GM23248 (cell line): ENCODE measurements around the gene HOXA1. TPM values are rescaled to one million over a fixed set of nuclear protein-coding genes. Genes with fewer than 3 reads are reported as not detected.

Experiments used
- DNase-seq: peaks from one replicate; pipeline ENCODE4 v3.0.0-alpha.2; 2015
- H2AFZ ChIP-seq: fragments of 200-600 bp; sonication (generic); 2 replicates; pipeline ENCODE4 v1.6.1; 2016; ENCODE audit warnings: antibody characterized with exemption
- H3F3A ChIP-seq: fragments of 200-600 bp; sonication (generic); 2 replicates; pipeline ENCODE4 v1.6.1; 2016; ENCODE audit warnings: mild to moderate bottlenecking, antibody characterized with exemption, mixed run types; ENCODE audit not compliant: insufficient read depth
- H3K27ac ChIP-seq: fragments of 200-600 bp; sonication (generic); 2 replicates; pipeline ENCODE4 v1.5.1; 2016; ENCODE audit warnings: mild to moderate bottlenecking
- H3K27me3 ChIP-seq: fragments of 200-600 bp; sonication (generic); replicated peaks from 2 replicates; pipeline ENCODE4 v1.6.1; 2016; ENCODE audit warnings: mild to moderate bottlenecking; ENCODE audit not compliant: insufficient read depth
- H3K36me3 ChIP-seq: fragments of 200-600 bp; sonication (generic); 2 replicates; pipeline ENCODE4 v1.6.1; 2016; ENCODE audit warnings: low read depth, mild to moderate bottlenecking
- H3K4me1 ChIP-seq: fragments of 200-600 bp; sonication (generic); 2 replicates; pipeline ENCODE4 v1.6.1; 2016; ENCODE audit warnings: mild to moderate bottlenecking; ENCODE audit not compliant: insufficient read depth
- H3K4me2 ChIP-seq: fragments of 200-600 bp; sonication (generic); one replicate; pipeline ENCODE4 v1.6.1; 2016; ENCODE audit warnings: mild to moderate bottlenecking; ENCODE audit not compliant: unreplicated experiment
- H3K4me3 ChIP-seq: fragments of 200-600 bp; sonication (generic); 2 replicates; pipeline ENCODE4 v1.5.1; 2016; ENCODE audit warnings: mild to moderate bottlenecking
- H3K79me2 ChIP-seq: fragments of 200-600 bp; sonication (generic); 2 replicates; pipeline ENCODE4 v1.6.1; 2016; ENCODE audit warnings: mild to moderate bottlenecking; ENCODE audit not compliant: insufficient read depth
- H3K9ac ChIP-seq: fragments of 200-600 bp; sonication (generic); 2 replicates; pipeline ENCODE4 v1.6.1; 2016; ENCODE audit warnings: mild to moderate bottlenecking
- H3K9me2 ChIP-seq: fragments of 200-600 bp; sonication (generic); 2 replicates; pipeline ENCODE4 v1.6.1; 2016; ENCODE audit warnings: mixed run types, mild to moderate bottlenecking, moderate library complexity; ENCODE audit not compliant: insufficient read depth
- H3K9me3 ChIP-seq: fragments of 200-600 bp; sonication (generic); one replicate; pipeline ENCODE4 v1.6.1; 2017; ENCODE audit warnings: low read depth
- H4K20me1 ChIP-seq: fragments of 200-600 bp; sonication (generic); 2 replicates; pipeline ENCODE4 v1.6.0; 2016; ENCODE audit not compliant: insufficient read depth
- EZH2 ChIP-seq: fragments of 200-600 bp; sonication (generic); IDR thresholded peaks from 2 replicates; pipeline ENCODE4 v1.6.1; 2018; ENCODE audit warnings: antibody characterized with exemption, mild to moderate bottlenecking; ENCODE audit not compliant: insufficient read depth, poor library complexity, severe bottlenecking
- EZH2phosphoT487 ChIP-seq: fragments of 200-600 bp; sonication (generic); IDR thresholded peaks from 2 replicates; pipeline ENCODE4 v1.6.1; 2018; ENCODE audit warnings: antibody characterized with exemption, moderate library complexity, mild to moderate bottlenecking, low read depth; ENCODE audit not compliant: insufficient read depth
- WGBS, 2 experiments: methylation state at CpG; one replicate each; pipeline ENCODE4 v1.1.6; 2015 to 2017; ENCODE audit warnings: low lambda C conversion rate in 2 of 2, low coverage in 1 of 2; ENCODE audit errors: missing lambda C conversion rate in 2 of 2; 5-methylcytosine and 5-hydroxymethylcytosine counted together
- in situ Hi-C: fragments of 300-500 bp; cut with MboI; formaldehyde crosslinking; loops from 2 replicates; pipeline ENCODE4 v1.15.0; 2020
- polyA plus RNA-seq: library from polyadenylated mRNA; unstranded; fragments of >200 nt; fragmentation: Nextera tagmentation; extraction: Ambion mirVana; gene quantifications from 2 replicates; pipeline ENCODE4 v1.2.1, GENCODE V29; 2016
- total RNA-seq: library from RNA; depleted of rRNA; stranded (reverse); fragments of >200 nt; shearing (Covaris generic); gene quantifications from 2 replicates; pipeline ENCODE4 v1.2.3, GENCODE V29; 2014

HOXA1 gene
- total and polyA plus RNA-seq, 2 experiments from 2014 or later, result 0.97 to 1.8 TPM

GRCh38 chr7:27141137-27141922 lies 45.5 kb upstream of the HOXA1 start:
- WGBS, 2 experiments, result 94 to 95% methylated on average over 18 of the region's 18 CpGs
- Histone ChIP-seq H3K9me2 (no peaks in the 10 kb centered on the region), H3K27ac (no peak overlapping the region), H3K27me3 (no peaks in the 10 kb centered on the region), H3F3A (no peaks in the 10 kb centered on the region), H2AFZ (no peak overlapping the region), H3K4me3 (no peak overlapping the region), H3K4me1 (no peaks in the 10 kb centered on the region), H3K9ac (no peak overlapping the region), H4K20me1 (no peaks in the 10 kb centered on the region), H3K79me2 (peaks cover 66% of the 10 kb centered on the region), H3K4me2 (no peak overlapping the region), H3K9me3 (no peaks in the 10 kb centered on the region), H3K36me3 (peaks cover 28% of the 10 kb centered on the region)
- in situ Hi-C loops, result no loop called here
- no peak for TF ChIP-seq EZH2
- TF ChIP-seq EZH2phosphoT487, result no peak
- no peak for DNase-seq

GRCh38 chr7:27140126-27140857 lies 44.5 kb upstream of the HOXA1 start:
- Histone ChIP-seq H2AFZ (no peak overlapping the region), H3K27me3 (no peaks in the 10 kb centered on the region), H3K27ac (no peak overlapping the region), H3K4me1 (no peaks in the 10 kb centered on the region), H3K4me2 (no peak overlapping the region), H3F3A (peaks cover 6% of the 10 kb centered on the region), H4K20me1 (no peaks in the 10 kb centered on the region), H3K9me2 (no peaks in the 10 kb centered on the region), H3K36me3 (peaks cover 28% of the 10 kb centered on the region), H3K9ac (no peak overlapping the region), H3K4me3 (no peak overlapping the region), H3K79me2 (peaks cover 65% of the 10 kb centered on the region), H3K9me3 (no peaks in the 10 kb centered on the region)
- WGBS, 2 experiments, result 95 to 96% methylated on average over 15 of the region's 15 CpGs
- TF ChIP-seq EZH2phosphoT487, result no peak
- TF ChIP-seq EZH2, result no peak
- DNase-seq, result no peak
- in situ Hi-C loops, result no loop called here

GRCh38 chr7:27139334-27140125 lies 43.7 kb upstream of the HOXA1 start:
- H3K4me2 ChIP-seq, result no peak overlapping the region
- DNase-seq, result no peak
- H3K27ac ChIP-seq, result no peak overlapping the region
- no peaks in the 10 kb centered on the region for H3K9me2 ChIP-seq
- peaks cover 6% of the 10 kb centered on the region for H3K4me1 ChIP-seq
- 92 to 94% methylated on average over 48 to 50 of the region's 53 CpGs for WGBS, 2 experiments
- no peaks in the 10 kb centered on the region for H4K20me1 ChIP-seq
- H3K27me3 ChIP-seq, result no peaks in the 10 kb centered on the region
- peaks cover 27% of the 10 kb centered on the region for H3K36me3 ChIP-seq
- no peak overlapping the region for H2AFZ ChIP-seq
- peaks cover 63% of the 10 kb centered on the region for H3K79me2 ChIP-seq
- H3K4me3 ChIP-seq, result no peak overlapping the region
- peaks cover 14% of the 10 kb centered on the region for H3F3A ChIP-seq
- no peak overlapping the region for H3K9ac ChIP-seq
- H3K9me3 ChIP-seq, result no peaks in the 10 kb centered on the region
- TF ChIP-seq EZH2, result no peak
- TF ChIP-seq EZH2phosphoT487, result no peak
- in situ Hi-C loops, result no loop called here

GRCh38 chr7:27138985-27139333 lies 43.2 kb upstream of the HOXA1 start:
- Histone ChIP-seq H4K20me1 (no peaks in the 10 kb centered on the region), H3F3A (peaks cover 18% of the 10 kb centered on the region), H3K9me2 (no peaks in the 10 kb centered on the region), H3K4me3 (no peak overlapping the region), H3K27ac (no peak overlapping the region), H3K27me3 (no peaks in the 10 kb centered on the region), H2AFZ (no peak overlapping the region), H3K4me1 (peaks cover 10% of the 10 kb centered on the region), H3K9ac (no peak overlapping the region), H3K4me2 (no peak overlapping the region), H3K9me3 (no peaks in the 10 kb centered on the region), H3K36me3 (peaks cover 22% of the 10 kb centered on the region), H3K79me2 (peaks cover 58% of the 10 kb centered on the region)
- WGBS, 2 experiments, result 94 to 95% methylated on average over 11 of the region's 11 CpGs
- no peak for DNase-seq
- no peak for TF ChIP-seq EZH2phosphoT487
- no peak for TF ChIP-seq EZH2
- in situ Hi-C loops, result no loop called here
